Measurements from ENCODE around the gene SLC39A11.

The SLC39A11 gene

GRCh38 chr17:72611172-72611571 lies 481.3 kb downstream of the SLC39A11 start:
- no peak for DNase-seq (ENCODE audit: low read depth in 1 of 2, low spot score in 1 of 2)
- H3K27ac ChIP-seq (replicated peaks), result no peak overlapping the region
- no peak for TF ChIP-seq GABPA (IDR thresholded peaks at IDR 0.05; ENCODE audit: low read depth)
- TF ChIP-seq POLR2AphosphoS5 (IDR thresholded peaks at IDR 0.05; ENCODE audit: low read depth), result no peak
- no peak for TF ChIP-seq REST (IDR thresholded peaks at IDR 0.05; ENCODE audit: insufficient replicate concordance, low read depth)
- TF ChIP-seq SPI1 (IDR thresholded peaks at IDR 0.05; ENCODE audit: borderline replicate concordance, low read depth), result no peak
- no peak for TF ChIP-seq CTCF (IDR thresholded peaks at IDR 0.05; ENCODE audit: insufficient read depth, low read length)
- no peaks in the 10 kb centered on the region for H3K27me3 ChIP-seq (ENCODE audit: insufficient read depth, poor library complexity, severe bottlenecking)
- H3K4me3 ChIP-seq (replicated peaks; ENCODE audit: insufficient read depth, low read length), result no peak overlapping the region

GRCh38 chr17:72609501-72609900 lies 483.0 kb downstream of the SLC39A11 start:
- H3K4me3 ChIP-seq (replicated peaks; ENCODE audit: insufficient read depth, low read length), result no peak overlapping the region
- H3K27ac ChIP-seq (replicated peaks), result no peak overlapping the region
- no peak for DNase-seq (ENCODE audit: low read depth in 1 of 2, low spot score in 1 of 2)
- no peaks in the 10 kb centered on the region for H3K27me3 ChIP-seq (ENCODE audit: insufficient read depth, poor library complexity, severe bottlenecking)
- no peak for TF ChIP-seq GABPA (IDR thresholded peaks at IDR 0.05; ENCODE audit: low read depth)
- TF ChIP-seq CTCF (IDR thresholded peaks at IDR 0.05; ENCODE audit: insufficient read depth, low read length), result no peak
- no peak for TF ChIP-seq POLR2AphosphoS5 (IDR thresholded peaks at IDR 0.05; ENCODE audit: low read depth)
- no peak for TF ChIP-seq SPI1 (IDR thresholded peaks at IDR 0.05; ENCODE audit: borderline replicate concordance, low read depth)
- TF ChIP-seq REST (IDR thresholded peaks at IDR 0.05; ENCODE audit: insufficient replicate concordance, low read depth), result no peak

- DNase-seq (ENCODE audit: low read depth in 1 of 2, low spot score in 1 of 2), result no peak
- Histone ChIP-seq H3K4me3 (replicated peaks; ENCODE audit: insufficient read depth, low read length) (no peak overlapping the region), H3K27ac (replicated peaks) (no peak overlapping the region), H3K27me3 (ENCODE audit: insufficient read depth, poor library complexity, severe bottlenecking) (no peaks in the 10 kb centered on the region)
- TF ChIP-seq REST (IDR thresholded peaks at IDR 0.05; ENCODE audit: insufficient replicate concordance, low read depth) (no peak), GABPA (IDR thresholded peaks at IDR 0.05; ENCODE audit: low read depth) (no peak), POLR2AphosphoS5 (IDR thresholded peaks at IDR 0.05; ENCODE audit: low read depth) (no peak), CTCF (IDR thresholded peaks at IDR 0.05; ENCODE audit: insufficient read depth, low read length) (no peak), SPI1 (IDR thresholded peaks at IDR 0.05; ENCODE audit: borderline replicate concordance, low read depth) (no peak)
These were observed 484.1 kb downstream of the SLC39A11 start for GRCh38 chr17:72608436-72608835.

All from HL-60 (cell line).